Activated naive CD4-positive, alpha-beta T cell (primary cell): ENCODE data around the gene MAP7D3.

Experiments used
- DNase-seq, 4 experiments: peaks; one replicate each; lab custom pipeline; 2025; lab: John Stamatoyannopoulos, UW

Gene MAP7D3

DNA sequence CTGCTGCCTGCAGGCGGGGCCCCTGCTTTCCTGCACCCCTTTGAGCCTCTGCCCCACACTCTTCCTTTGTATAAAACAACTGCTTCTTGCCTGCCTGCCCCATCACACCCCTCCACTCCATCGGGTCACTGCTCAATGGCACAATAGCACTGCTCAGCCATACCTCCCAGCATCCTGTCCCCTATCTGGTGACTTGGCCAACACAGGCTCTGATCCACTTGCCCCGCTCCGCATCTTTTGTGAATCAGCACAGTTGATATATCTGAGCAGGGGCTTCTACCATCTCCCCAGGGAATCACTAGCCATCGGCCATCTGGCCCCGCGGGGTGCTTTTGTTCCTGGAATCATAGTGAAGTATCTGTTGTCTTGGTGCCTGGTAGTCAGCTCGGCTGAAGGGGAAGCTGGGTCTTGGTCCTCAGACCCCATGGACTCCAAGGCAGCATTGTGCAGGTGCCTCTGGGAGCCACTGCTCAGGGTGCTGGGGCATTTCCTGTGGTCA lies 45.3 kb downstream of the MAP7D3 start:
- no peak for DNase-seq

DNA sequence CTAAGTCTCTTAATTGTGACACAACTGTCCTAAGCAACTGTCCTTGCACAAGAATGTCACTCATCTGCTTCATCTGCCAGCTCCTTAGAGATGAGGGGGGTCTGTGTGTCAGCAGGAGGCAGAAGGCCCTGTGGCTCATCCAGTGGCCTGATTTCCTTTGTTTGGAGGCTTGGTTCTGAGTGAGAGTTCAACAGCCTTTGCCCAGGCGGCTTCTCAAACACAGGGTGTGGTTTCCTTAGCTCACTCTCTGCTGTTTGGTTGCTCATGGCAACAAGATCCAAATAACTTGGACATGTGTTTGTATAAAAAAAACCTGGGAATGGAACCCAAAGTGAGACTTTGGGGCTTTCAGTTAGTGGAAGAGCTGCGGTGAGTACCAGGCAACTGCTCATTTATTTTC lies 46.6 kb downstream of the MAP7D3 start:
- DNase-seq = no peak

DNA sequence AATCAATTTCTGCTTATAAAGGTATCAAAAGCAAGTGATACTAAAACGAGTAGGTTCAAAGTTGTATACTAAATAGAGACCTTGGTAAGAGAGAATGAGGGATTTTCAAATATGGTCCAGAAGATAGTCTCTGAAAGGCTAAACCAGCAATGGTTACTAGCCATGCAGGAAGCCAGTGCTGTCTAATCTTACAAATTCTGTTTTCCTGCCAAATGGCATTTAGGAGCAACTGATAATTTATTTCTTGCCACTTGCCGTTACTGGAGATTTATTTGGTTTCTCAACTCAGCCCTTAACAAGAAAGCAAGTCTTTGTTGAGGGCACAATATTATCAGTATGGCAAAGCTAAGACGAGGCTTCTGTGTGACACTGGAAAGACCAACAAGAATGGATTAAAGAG lies 47.2 kb downstream of the MAP7D3 start:
- DNase-seq = no peak

DNA sequence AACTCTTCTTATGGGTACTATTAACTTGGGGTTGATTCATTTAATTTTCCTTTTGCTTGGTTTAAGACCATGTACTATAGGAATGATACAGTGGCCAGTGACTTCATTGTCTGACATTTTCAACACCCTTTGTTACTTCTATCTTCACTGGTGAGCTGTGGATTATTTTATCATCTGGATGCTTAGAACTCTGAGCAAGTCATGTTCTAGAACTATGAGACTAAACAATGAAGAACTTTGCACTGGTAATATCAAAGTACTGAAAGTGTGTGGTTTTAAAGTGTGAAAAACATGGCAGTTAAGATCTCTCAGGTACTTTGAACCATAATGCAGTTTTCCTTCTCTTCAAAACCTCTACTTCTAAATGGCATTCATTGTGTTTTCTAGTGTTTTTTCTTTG lies 47.8 kb downstream of the MAP7D3 start:
- DNase-seq = no peak

DNA sequence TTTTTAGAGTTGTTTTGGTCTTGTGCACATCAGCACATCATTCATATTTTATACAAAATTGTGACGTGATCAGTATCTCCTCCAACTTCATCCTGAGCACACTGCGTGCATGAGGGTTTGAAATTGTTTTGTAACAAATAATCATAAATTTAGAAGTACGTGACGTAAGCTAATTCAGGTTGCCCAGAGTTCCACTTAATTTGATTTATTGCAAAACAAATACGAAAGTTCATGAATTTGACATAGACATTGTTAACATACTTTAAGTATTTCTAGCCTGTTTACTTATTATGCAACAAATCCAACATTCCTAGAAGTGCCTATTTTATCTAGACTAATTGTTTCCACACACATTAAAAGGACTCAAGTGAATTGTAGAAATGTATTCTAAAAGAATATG lies 48.3 kb downstream of the MAP7D3 start:
- DNase-seq = no peak

- no peak for DNase-seq
These were observed 49.6 kb downstream of the MAP7D3 start for GRCh38 chrX:136201601-136202000.

- no peak for DNase-seq
These were observed 50.7 kb downstream of the MAP7D3 start for GRCh38 chrX:136200466-136200865.

DNA sequence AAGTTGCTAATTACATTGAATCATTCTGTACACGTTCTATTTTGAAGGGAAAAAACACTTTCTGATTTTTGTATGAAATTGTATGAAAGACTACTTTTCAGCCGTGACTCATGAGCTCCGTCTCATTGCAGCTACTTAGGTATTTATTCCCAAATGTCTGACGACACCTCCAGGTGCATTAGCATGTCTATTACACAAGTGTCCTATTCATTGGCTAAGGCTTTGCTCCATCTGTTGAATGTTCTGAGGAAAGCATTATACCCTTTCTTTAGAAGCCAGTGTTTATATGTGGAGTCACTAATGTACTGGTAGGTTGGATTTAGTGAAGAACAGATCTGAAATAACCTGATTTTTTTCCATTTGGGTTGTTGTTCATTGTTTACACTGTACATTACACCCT lies 51.8 kb downstream of the MAP7D3 start:
- DNase-seq = no peak

DNA sequence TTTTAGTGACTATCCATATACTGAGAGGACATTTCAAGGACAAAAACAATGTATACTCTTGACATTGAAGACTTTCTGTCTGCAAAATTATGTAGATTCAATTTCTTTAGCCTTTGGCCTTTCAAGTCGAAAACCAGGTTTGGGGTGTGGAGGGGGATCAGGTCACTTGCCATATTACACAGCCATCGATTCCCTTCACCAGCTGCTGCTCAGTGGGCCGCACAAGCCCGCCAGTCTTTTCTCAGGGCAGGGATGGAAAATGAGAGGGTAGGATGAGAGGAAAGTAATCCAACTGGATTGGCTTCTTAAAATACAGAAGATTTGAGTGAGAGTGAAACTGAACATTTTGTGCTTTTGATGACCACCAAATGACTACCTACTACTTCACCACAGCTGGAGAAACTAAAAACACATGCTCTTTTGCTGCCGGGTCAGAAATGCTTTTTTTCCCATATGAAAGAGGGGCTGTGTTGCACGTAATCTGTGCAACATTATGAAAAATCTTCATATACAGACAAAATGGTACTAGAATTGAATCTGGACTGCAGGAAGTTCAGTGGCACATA lies 52.4 kb downstream of the MAP7D3 start:
- no peak for DNase-seq

GRCh38 chrX:136198010-136198409 lies 53.2 kb downstream of the MAP7D3 start:
- no peak for DNase-seq

- no peak for DNase-seq
These were observed 54.5 kb downstream of the MAP7D3 start for GRCh38 chrX:136196691-136197155.

DNA sequence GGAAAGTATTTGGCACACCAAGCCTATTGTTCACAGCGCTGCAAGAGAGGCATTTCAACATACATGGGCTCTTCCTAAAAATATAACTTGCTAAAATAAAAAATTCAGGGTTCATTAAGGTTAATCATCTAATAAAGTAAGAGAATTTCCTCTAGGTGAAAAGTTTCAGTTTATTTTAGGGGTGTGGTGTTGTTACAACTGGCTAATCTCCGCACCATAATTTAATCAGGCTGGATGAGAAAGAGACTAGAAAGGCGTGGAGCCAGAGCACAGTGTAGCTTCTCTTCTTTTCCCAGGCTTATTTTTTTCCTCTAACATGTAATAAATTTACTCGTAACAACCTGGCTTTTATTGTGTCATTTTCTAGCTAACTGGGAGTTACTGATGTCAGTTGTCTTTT lies 56.0 kb downstream of the MAP7D3 start:
- DNase-seq = no peak

- no peak for DNase-seq
These were observed 56.7 kb downstream of the MAP7D3 start for GRCh38 chrX:136194536-136194935.

GRCh38 chrX:136193771-136194170 lies 57.4 kb downstream of the MAP7D3 start:
- no peak for DNase-seq

GRCh38 chrX:136192839-136193414 lies 58.3 kb downstream of the MAP7D3 start:
- DNase-seq = no peak

GRCh38 chrX:136192135-136192534 lies 59.1 kb downstream of the MAP7D3 start:
- no peak for DNase-seq

DNA sequence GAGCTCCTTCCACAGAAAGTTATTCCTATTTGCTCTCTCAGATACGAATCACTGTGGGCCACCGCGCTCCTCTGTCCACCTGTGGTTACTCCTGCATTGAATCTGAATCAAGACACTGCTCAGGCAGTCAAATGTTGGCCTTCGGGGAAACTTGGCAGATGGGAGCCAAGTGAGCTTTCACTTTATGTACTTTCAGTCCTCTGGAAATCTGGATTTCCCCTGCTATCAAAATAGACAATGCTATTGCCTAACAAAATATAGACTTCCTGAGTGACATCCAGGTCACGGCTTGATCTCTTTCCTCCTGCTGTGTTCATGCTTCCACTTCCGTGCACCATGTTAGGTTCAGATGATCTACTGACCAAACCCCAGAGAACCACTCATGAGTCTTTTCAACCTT lies 60.0 kb downstream of the MAP7D3 start:
- DNase-seq = no peak

GRCh38 chrX:136190038-136190713 lies 61.0 kb downstream of the MAP7D3 start:
- DNase-seq = no peak

DNA sequence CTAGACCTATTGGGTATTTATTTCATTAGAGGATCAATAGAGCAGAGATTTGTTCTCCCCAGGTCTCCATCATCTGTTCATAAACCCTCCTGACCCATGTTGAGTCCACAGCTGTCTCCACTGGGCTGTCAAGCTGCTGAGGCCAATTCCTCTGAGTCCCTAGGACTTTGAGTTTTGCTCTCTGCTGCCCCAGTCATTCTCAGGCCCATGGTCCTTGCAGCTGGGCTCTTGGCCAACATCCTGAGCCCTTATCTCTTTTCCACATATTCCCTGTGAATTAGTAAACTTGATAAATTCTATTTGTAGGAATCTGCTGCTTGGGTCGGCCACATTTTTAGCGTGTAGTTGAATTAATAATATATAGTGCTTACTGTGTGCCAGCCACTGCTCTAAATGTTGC lies 62.0 kb downstream of the MAP7D3 start:
- DNase-seq = no peak

- DNase-seq = no peak
These were observed 65.2 kb downstream of the MAP7D3 start for GRCh38 chrX:136186023-136186413.

DNA sequence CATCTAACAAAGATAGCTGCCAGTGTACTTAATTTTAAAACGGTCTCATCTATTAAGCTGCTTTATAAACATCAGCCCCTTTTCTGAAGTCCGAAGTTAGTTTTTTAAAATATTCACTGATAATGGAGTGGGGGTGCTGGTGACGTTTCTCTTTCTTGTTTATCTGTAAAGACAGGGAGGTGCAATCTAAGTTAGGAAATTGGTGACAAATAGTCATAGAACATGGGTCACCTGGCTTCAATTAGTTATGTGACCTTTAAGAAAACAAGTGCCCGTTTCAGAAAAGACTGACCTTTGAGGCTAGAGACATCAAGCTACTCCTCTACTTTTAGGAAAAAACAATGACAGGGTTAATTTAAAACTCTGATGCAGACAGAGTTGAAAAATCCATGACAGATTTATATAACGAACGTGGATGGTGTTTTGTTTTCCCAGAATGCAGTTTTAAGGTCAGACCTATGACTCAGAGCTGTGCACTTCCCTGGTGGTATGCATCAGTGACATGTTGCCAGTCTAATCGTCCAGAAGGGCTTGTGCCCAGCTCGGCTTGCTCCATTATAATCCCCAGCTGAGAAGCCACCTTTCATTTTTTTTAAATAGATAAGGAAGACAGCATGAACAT lies 65.7 kb downstream of the MAP7D3 start:
- DNase-seq = no peak

- DNase-seq = no peak
These were observed 67.3 kb downstream of the MAP7D3 start for GRCh38 chrX:136183917-136184316.

DNA sequence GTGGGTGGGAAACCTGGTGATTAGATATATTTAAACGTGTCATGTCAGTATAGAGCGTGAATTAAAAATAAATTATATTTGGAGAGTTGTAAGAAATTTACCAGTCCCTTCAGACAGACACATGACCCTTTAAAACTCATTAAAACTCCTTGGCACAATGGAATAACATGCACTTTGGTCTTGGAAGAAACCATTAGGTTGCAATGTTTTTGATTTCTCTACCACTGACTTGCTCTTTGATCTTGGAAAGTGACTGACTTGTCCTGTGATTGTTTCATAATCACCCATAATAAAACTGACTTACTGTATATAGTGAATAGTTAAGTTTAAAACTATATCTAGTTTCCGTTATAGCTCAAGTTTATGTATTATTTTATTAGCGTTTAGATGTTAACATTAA lies 68.0 kb downstream of the MAP7D3 start:
- no peak for DNase-seq
